ENCODE measurements around the gene KRT85.

Gene KRT85

GRCh38 chr12:52401926-52402325 is 34.6 kb upstream of the KRT85 start:
- Mint-ChIP-seq H3K9me3 (ENCODE audit: low read depth) (no peaks in the 10 kb centered on the region), H3K27ac (no peak overlapping the region), H3K4me3 (no peak overlapping the region), H3K4me1 (ENCODE audit: low read depth) (no peaks in the 10 kb centered on the region), H3K36me3 (no peaks in the 10 kb centered on the region), H3K27me3 (no peaks in the 10 kb centered on the region)

GRCh38 chr12:52401526-52401925 is 34.2 kb upstream of the KRT85 start:
- H3K9me3 Mint-ChIP-seq (ENCODE audit: low read depth): no peaks in the 10 kb centered on the region
- no peaks in the 10 kb centered on the region for H3K27me3 Mint-ChIP-seq
- no peak overlapping the region for H3K27ac Mint-ChIP-seq
- no peaks in the 10 kb centered on the region for H3K4me1 Mint-ChIP-seq (ENCODE audit: low read depth)
- H3K4me3 Mint-ChIP-seq: no peak overlapping the region
- H3K36me3 Mint-ChIP-seq: no peaks in the 10 kb centered on the region

DNA sequence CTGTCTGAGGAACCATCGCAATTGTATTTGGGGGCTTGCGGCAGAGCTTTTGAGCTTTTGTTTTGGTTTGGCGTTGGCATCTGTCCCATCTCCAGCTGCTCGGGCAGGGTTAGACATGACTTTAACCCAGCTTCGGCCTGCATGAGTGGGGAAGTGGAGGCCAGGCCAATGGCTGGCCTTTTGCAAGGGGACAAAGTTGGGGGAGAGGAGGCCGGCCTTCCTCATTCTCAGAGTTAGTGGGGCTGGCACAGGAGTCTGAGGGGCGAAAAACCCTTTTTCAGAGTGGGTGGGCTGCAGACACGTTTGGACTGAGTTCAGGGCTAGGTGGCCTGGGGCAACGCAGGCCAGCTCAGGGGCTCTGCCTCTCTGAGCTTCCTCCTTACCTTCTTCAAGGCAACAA is 33.6 kb upstream of the KRT85 start:
- Mint-ChIP-seq H3K4me1 (ENCODE audit: low read depth) (no peaks in the 10 kb centered on the region), H3K27me3 (no peaks in the 10 kb centered on the region), H3K27ac (no peak overlapping the region), H3K4me3 (no peak overlapping the region), H3K36me3 (no peaks in the 10 kb centered on the region), H3K9me3 (ENCODE audit: low read depth) (no peaks in the 10 kb centered on the region)

GRCh38 chr12:52399756-52400155 is 32.5 kb upstream of the KRT85 start:
- no peaks in the 10 kb centered on the region for H3K4me1 Mint-ChIP-seq (ENCODE audit: low read depth)
- H3K9me3 Mint-ChIP-seq (ENCODE audit: low read depth): no peaks in the 10 kb centered on the region
- no peak overlapping the region for H3K4me3 Mint-ChIP-seq
- H3K27ac Mint-ChIP-seq: no peak overlapping the region
- H3K27me3 Mint-ChIP-seq: no peaks in the 10 kb centered on the region
- no peaks in the 10 kb centered on the region for H3K36me3 Mint-ChIP-seq

DNA sequence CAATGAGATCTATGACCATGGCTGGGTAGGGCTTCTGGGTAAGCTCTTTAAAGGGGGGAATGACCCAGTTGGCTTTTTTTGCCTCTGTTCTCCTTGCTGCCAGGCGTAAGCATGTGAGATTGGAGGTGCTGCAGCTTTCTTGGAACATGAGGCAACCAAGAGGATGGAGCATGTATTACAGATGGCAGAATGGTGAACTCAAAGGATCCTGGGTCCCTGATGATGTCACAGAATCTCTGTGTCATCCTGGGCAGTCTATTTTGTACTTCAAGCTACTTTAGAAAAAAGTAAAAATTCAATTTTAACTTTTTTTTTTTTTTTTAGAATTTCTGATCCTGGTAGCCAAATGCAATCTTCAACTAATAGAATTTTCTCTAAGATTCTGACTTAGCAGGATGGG is 30.9 kb upstream of the KRT85 start:
- no peak overlapping the region for H3K4me3 Mint-ChIP-seq
- no peaks in the 10 kb centered on the region for H3K27me3 Mint-ChIP-seq
- no peaks in the 10 kb centered on the region for H3K36me3 Mint-ChIP-seq
- no peaks in the 10 kb centered on the region for H3K9me3 Mint-ChIP-seq (ENCODE audit: low read depth)
- H3K4me1 Mint-ChIP-seq (ENCODE audit: low read depth): no peaks in the 10 kb centered on the region
- H3K27ac Mint-ChIP-seq: peak overlapping the region; percentile 28

- no peak overlapping the region for H3K27ac Mint-ChIP-seq
- H3K4me1 Mint-ChIP-seq (ENCODE audit: low read depth): no peaks in the 10 kb centered on the region
- no peak overlapping the region for H3K4me3 Mint-ChIP-seq
- H3K36me3 Mint-ChIP-seq: no peaks in the 10 kb centered on the region
- H3K27me3 Mint-ChIP-seq: no peaks in the 10 kb centered on the region
- no peaks in the 10 kb centered on the region for H3K9me3 Mint-ChIP-seq (ENCODE audit: low read depth)
Measured at GRCh38 chr12:52396656-52397055, 29.4 kb upstream of the KRT85 start.

GRCh38 chr12:52395761-52396434 is 28.6 kb upstream of the KRT85 start:
- no peaks in the 10 kb centered on the region for H3K36me3 Mint-ChIP-seq
- H3K4me1 Mint-ChIP-seq (ENCODE audit: low read depth): no peaks in the 10 kb centered on the region
- no peak overlapping the region for H3K27ac Mint-ChIP-seq
- H3K27me3 Mint-ChIP-seq: no peaks in the 10 kb centered on the region
- no peak overlapping the region for H3K4me3 Mint-ChIP-seq
- no peaks in the 10 kb centered on the region for H3K9me3 Mint-ChIP-seq (ENCODE audit: low read depth)

DNA sequence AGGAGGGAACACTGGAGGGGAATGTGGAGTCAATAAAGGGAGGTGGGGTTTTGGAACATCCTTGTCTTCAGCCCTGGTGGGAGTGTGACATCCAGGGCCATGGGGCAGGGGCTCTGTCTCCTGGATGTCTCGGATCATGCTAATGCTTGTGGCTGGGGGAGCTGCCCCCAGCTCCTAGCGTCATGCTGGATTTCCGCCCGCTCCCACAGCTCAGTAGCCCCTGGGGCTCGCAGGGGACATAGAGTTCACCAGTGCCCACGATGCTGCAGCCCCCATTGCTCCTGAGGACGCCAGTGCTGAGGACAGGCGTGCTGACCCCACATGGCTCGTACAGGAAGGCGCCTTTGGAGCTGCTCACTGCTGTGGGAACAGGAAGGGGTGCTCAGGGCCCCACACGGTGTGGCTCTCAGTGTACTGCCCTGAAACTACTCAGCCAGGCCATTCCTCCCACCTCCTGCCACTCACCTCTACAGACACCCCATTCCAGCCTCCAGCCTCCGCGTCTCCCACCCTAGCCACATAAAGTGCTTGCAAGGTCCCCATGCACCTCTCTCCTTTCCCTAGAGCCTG is 27.6 kb upstream of the KRT85 start:
- Mint-ChIP-seq H3K4me3 (no peak overlapping the region), H3K27me3 (no peaks in the 10 kb centered on the region), H3K36me3 (no peaks in the 10 kb centered on the region), H3K4me1 (ENCODE audit: low read depth) (no peaks in the 10 kb centered on the region), H3K9me3 (ENCODE audit: low read depth) (no peaks in the 10 kb centered on the region), H3K27ac (no peak overlapping the region)

DNA sequence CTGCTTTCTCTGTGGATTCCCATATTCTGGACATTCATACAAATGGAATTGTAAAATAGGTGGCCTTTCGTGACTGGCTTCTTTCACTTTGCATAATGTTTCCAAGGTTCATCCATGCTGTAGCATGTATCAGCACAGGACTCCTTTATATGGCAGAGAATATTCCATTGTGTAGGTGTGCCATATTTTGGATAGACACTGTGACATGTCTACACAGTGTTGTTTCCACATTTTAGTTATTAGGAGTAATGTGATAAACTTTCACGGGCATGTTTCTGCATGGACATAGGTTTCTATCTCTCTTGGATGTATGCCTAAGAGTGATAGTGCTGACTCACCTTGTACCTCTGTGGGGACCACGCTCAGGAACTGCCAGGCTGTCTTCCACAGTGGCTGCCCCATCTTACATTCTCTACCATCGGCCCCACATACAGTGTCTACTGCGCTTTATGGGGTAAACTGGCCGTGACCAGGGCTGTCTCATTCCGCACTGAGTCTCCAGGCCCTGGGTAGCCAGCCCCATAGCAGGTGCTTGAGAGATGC is 25.3 kb upstream of the KRT85 start:
- Mint-ChIP-seq H3K9me3 (ENCODE audit: low read depth) (no peaks in the 10 kb centered on the region), H3K27ac (no peak overlapping the region), H3K36me3 (no peaks in the 10 kb centered on the region), H3K4me3 (no peak overlapping the region), H3K4me1 (ENCODE audit: low read depth) (no peaks in the 10 kb centered on the region), H3K27me3 (no peaks in the 10 kb centered on the region)

- no peaks in the 10 kb centered on the region for H3K36me3 Mint-ChIP-seq
- H3K27me3 Mint-ChIP-seq: no peaks in the 10 kb centered on the region
- no peaks in the 10 kb centered on the region for H3K9me3 Mint-ChIP-seq (ENCODE audit: low read depth)
- H3K4me3 Mint-ChIP-seq: no peak overlapping the region
- no peaks in the 10 kb centered on the region for H3K4me1 Mint-ChIP-seq (ENCODE audit: low read depth)
- H3K27ac Mint-ChIP-seq: no peak overlapping the region
Measured at GRCh38 chr12:52391618-52392002, 24.3 kb upstream of the KRT85 start.

- H3K4me3 Mint-ChIP-seq: no peak overlapping the region
- H3K27me3 Mint-ChIP-seq: no peaks in the 10 kb centered on the region
- H3K4me1 Mint-ChIP-seq (ENCODE audit: low read depth): no peaks in the 10 kb centered on the region
- no peak overlapping the region for H3K27ac Mint-ChIP-seq
- H3K36me3 Mint-ChIP-seq: no peaks in the 10 kb centered on the region
- H3K9me3 Mint-ChIP-seq (ENCODE audit: low read depth): no peaks in the 10 kb centered on the region
Measured at GRCh38 chr12:52390739-52391617, 23.7 kb upstream of the KRT85 start.

- no peak overlapping the region for H3K27ac Mint-ChIP-seq
- H3K4me3 Mint-ChIP-seq: no peak overlapping the region
- no peaks in the 10 kb centered on the region for H3K9me3 Mint-ChIP-seq (ENCODE audit: low read depth)
- H3K36me3 Mint-ChIP-seq: no peaks in the 10 kb centered on the region
- no peaks in the 10 kb centered on the region for H3K4me1 Mint-ChIP-seq (ENCODE audit: low read depth)
- no peaks in the 10 kb centered on the region for H3K27me3 Mint-ChIP-seq
Measured at GRCh38 chr12:52389313-52390207, 22.3 kb upstream of the KRT85 start.

DNA sequence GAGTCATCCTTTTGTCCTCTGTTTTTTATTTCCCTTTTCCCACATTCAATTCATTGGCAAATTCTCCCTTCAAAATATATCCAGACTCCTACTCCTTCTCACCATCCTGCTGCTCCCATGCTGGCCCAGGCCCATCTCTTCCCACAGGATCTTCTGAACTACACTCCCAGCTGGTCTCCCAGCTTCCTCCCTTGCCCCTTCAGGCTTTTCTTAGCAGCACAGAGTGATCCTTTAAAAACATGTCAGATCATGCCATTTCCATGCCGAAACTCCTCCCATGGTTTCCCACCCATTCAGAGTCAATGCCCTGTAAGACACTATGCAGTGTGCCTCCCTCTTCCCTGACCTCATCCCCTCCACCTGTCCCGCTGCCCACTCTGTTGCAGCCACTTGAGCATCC is 20.6 kb upstream of the KRT85 start:
- H3K4me3 Mint-ChIP-seq: no peak overlapping the region

GRCh38 chr12:52385226-52385702 is 18.0 kb upstream of the KRT85 start, which contains the start of gene KRT84:
TSS of gene KRT84 (minus strand) at chr12:52385652. CDS start at chr12:52385585, 67 bp downstream.
- Mint-ChIP-seq H3K9me3 (ENCODE audit: low read depth) (no peaks in the 10 kb centered on the region), H3K27ac (no peak within 1 kb of the TSS), H3K27me3 (no peaks in the 10 kb centered on the region), H3K4me1 (ENCODE audit: low read depth) (peaks cover 18% of the 10 kb centered on the region), H3K4me3 (no peak within 1 kb of the TSS), H3K36me3 (no peaks in the 10 kb centered on the region)

More for the DNA sequence above, 20.6 kb upstream of the KRT85 start:
- Mint-ChIP-seq H3K27me3 (no peaks in the 10 kb centered on the region), H3K4me1 (ENCODE audit: low read depth) (peaks cover 7% of the 10 kb centered on the region), H3K36me3 (no peaks in the 10 kb centered on the region), H3K9me3 (ENCODE audit: low read depth) (no peaks in the 10 kb centered on the region), H3K27ac (no peak overlapping the region)
